ENCODE measurements around the gene MZT2A. TPM values are rescaled to one million over a fixed set of nuclear protein-coding genes. Genes with fewer than 3 reads are reported as not detected.

Gene MZT2A
- total and polyA plus RNA-seq, 9 of the 15 experiments (the other 6 are each of a cell fraction or from before 2014, with no cell fraction given): 5.8 to 355 (median 101) TPM

DNA sequence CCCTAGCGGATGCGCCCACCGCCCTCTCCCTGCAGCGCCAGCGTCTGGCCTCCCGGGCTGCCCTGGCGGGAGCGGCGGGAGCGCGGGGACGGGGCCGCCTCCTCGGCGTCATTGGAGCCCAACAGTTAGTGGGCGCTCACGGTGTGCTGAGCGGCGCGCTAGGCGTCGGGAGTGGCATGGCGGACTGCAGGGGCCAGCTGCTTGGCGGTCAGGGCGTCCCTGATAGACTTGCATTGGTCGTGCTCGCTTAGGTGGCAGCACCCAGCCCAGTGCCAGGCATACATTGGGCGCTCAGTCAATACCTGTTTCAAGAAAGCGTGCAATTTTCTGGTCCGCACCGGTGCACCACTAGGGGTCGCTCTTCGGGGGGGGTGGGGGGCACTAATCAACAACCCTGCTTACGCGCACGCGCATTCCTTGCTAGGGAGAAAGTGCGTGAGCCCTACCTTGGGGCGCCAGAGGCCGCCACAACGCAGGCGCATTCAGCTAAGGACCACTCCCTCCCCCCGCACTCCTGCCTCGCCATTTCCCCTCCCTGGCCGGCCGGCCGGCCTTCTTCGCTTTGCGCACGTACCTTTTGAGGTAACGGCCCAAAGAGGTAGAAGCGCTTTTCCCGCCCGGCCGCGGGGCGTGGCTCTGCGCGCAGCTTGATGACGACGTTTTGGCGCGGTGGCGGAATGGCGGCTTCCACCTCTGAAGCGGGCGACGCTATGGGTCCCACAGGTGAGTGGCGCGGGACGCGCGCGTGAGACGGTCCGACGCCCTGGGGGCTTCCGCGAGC lies 411 bp upstream of the MZT2A start (continued):
- TF ChIP-seq PHF20 (IDR thresholded peaks at IDR 0.05; ENCODE audit: partially characterized antibody) (peak; percentile 83), ZNF586 (CRISPR knock-in tag; conservative IDR thresholded peaks at IDR 0.05) (no peak), ATF7 (IDR thresholded peaks at IDR 0.05) (peak; percentile 79), XRCC5 (IDR thresholded peaks at IDR 0.05; ENCODE audit: low read depth, low read length) (peak; percentile 77), ETV6 (IDR thresholded peaks at IDR 0.05; ENCODE audit: borderline replicate concordance in 1 of 2, low read depth in 2 of 2, low read length in 1 of 2) (no peak), ETV6 (CRISPR knock-in tag; IDR thresholded peaks at IDR 0.05; ENCODE audit: borderline replicate concordance) (peak; percentile 57; the same call in 1 of the 2 replicates), TOE1 (IDR thresholded peaks at IDR 0.05; ENCODE audit: borderline replicate concordance) (peak; percentile 37; the same call in 1 of the 2 replicates), TOE1 (CRISPR knock-in tag; IDR thresholded peaks at IDR 0.05; ENCODE audit: borderline replicate concordance, low read depth) (no peak; the same call in 1 of the 2 replicates), NEUROD1 (IDR thresholded peaks at IDR 0.05; ENCODE audit: borderline replicate concordance, low read depth, low read length, partially characterized antibody) (peak; percentile 37), MAZ (CRISPR knock-in tag; conservative IDR thresholded peaks at IDR 0.05 in 1 of 2, IDR thresholded peaks at IDR 0.05 in 1 of 2) (peak; percentile 91 to 96), RBBP5 (IDR thresholded peaks at IDR 0.05; ENCODE audit: borderline replicate concordance, insufficient read depth, low read length, poor library complexity, severe bottlenecking) (peak; percentile 68), UBTF (IDR thresholded peaks at IDR 0.05; ENCODE audit: borderline replicate concordance in 1 of 2, low read depth in 2 of 2, low read length in 2 of 2) (peak; percentile 61 to 69; a peak in 2 of 4 replicates), CEBPG (CRISPR knock-in tag; IDR thresholded peaks at IDR 0.05) (no peak; the same call in 1 of the 2 replicates), CEBPG (tag; conservative IDR thresholded peaks at IDR 0.05 in 1 of 2, IDR thresholded peaks at IDR 0.05 in 1 of 2) (no peak), SP1 (CRISPR knock-in tag; IDR thresholded peaks at IDR 0.05) (peak; percentile 99), TEAD1 (CRISPR knock-in tag; IDR thresholded peaks at IDR 0.05) (peak; percentile 34 to 87; a peak in 3 of 4 replicates), STAT6 (CRISPR knock-in tag; IDR thresholded peaks at IDR 0.05) (peak; percentile 19; the same call in 1 of the 2 replicates), FOXM1 (IDR thresholded peaks at IDR 0.05; ENCODE audit: low read depth) (peak; percentile 35; the same call in 1 of the 2 replicates), FOXM1 (CRISPR knock-in tag; IDR thresholded peaks at IDR 0.05; ENCODE audit: low read depth) (no peak), KAT2B (IDR thresholded peaks at IDR 0.05; ENCODE audit: low read depth, low read length) (peak; percentile 40), ZC3H11A (IDR thresholded peaks at IDR 0.05; ENCODE audit: low read depth, low read length) (0 out of 2 replicates have a peak, but pooled peaks have one; percentile 30), ZNF217 (CRISPR knock-in tag; IDR thresholded peaks at IDR 0.05) (no peak), POLR2A (conservative IDR thresholded peaks at IDR 0.05) (peak; percentile 72)

Data from K562 (cell line).